KG1 (cell line): ENCODE measurements around the gene PRKCA.

Experiments
- DNase-seq: peaks from one replicate; lab custom pipeline; 2025; lab: John Stamatoyannopoulos, UW

PRKCA gene

DNA sequence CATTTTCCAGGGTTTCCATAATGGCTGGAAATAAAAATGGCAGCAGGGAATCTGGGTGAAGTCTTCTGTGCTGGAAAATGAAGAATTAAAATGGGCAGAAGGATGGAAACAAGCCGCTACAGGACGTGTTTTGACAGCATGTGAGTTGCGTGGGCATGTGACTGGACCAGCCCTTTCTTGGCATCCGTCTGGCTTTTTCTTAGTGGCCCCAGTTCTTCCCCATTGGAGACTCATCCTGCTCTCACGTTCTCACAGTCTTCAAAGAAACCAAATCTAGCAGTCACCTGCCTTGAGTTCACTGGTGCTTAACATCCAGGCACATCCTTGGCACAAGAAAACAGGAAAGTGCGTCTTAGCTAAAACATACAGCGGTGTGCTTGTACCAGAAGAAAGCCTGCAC is 352.4 kb downstream of the PRKCA start:
- no peak for DNase-seq

- DNase-seq, result no peak
These were observed 353.0 kb downstream of the PRKCA start for GRCh38 chr17:66655461-66655860.

DNA sequence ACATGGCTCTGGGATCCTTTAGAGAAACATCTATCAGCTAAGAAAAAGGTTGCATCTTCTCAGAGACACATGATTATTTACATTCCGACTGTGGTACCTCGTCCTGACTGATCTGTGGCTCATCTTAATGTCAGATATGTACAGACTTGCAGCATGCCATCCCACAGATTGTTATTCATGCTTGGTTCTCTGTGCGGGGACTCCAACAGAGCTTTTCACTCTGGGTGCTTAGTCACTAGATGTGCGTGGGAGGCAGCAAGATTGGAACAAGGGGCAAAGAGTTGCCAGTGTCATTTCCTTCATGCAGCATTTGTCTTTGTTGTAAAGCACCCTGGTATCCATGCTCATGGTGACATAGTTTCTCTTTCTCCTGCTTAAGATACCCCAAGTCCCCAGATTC is 353.4 kb downstream of the PRKCA start:
- no peak for DNase-seq

DNA sequence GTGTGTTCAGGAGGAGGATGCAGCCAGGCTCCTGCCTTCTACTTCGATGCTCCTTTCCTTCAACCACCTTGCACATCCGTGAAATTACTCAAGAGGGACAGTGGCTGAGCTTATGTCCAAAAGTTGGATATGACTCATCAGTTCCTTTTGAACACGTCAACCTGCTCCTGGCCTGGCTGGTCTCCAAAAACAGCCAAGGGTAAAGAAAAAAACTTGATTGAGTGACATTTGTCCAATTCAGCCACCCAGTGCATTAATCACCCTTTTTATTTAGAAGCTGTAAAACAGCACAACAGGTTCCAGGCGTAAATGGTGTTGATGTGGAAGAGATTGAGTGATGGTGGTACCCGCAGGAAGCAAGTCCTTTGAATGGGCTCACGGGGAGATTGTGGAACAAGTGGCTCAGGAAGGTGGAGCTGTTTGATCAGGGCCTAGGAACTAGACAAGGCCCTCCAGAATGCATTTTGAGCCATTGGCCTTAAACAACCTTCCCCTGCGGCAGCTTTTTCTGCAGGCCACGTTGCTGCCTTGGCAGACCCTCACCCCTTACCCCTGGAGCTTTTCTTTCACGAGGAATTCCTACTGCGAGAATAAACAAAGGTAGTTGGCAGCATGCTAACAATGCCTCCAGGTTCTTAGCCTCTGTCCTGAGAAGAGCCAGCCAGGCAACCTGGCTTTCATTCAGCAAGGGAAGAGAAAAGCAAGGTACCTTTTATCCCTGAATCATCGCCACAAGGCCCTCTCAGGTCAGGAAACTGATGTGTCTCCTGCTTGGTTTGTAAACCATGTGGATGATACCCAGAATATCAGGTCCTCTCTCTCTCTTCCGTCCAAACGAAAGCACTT is 359.2 kb downstream of the PRKCA start:
- no peak for DNase-seq

- no peak for DNase-seq
These were observed 360.1 kb downstream of the PRKCA start for GRCh38 chr17:66662496-66662895.

DNA sequence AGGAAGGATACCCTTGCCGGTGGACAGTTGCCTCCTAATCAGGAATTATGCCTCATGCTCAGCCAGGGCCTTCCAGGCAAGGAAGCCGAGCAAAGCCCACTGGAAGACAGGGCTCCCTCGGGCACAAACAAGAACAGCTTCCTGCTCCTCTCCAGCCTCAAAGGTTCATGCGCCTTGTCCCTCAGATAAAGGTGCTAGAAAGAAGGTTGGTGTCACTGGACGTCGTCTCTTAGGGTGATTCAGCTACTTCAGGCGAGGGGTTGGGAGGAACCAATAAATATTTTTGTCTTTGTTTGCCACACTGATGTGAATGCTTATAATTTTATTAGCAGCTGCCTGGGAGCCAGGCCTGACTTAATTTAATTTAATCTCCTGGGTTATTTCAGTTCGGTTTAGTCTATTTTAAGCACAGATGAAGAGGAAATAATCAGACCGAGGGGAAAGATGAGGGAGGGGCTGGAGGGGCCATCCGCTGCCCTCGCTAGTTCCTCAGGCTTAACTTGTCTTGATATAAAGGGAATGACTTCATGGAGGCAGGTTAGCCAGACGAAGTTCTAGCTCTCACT is 360.7 kb downstream of the PRKCA start:
- no peak for DNase-seq

DNA sequence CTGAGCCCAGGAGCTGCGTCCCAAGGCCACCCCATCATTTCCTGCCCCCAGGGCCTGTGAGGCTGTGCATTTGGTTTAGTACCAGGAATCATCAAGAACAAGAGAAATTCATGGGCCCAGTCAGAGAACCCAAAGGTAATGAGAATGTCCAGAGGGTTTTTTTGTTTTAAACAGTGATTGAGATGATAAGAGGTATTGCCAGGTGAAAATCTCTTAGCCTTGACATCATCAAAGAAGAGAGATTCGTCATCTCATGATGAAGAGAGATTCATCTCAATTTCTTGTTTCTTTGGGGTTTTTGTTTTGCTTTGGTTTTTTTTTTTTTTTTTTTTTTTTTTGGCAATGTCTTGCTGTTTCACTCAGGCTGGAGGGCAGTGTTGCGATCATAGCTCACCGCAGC is 361.9 kb downstream of the PRKCA start:
- DNase-seq, result no peak

DNA sequence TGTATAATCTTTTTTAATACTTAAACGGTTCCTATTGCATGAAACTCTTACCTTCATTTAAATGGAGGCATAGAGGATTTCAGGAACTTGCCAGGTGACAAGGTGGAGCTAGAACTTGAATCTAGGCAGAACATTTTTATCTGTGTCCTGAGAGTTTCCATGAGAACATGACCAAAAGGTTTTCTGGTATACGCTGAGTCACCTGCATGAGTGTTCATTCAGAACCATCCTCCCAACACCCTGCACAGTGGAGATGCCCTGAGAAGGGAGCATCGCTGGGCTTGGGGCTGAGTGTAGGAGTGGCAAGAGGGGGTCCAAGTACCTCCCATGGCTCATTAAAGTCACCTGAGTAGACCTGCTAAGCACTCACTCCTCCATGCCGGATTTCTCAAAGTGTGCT is 362.8 kb downstream of the PRKCA start:
- DNase-seq, result no peak

DNA sequence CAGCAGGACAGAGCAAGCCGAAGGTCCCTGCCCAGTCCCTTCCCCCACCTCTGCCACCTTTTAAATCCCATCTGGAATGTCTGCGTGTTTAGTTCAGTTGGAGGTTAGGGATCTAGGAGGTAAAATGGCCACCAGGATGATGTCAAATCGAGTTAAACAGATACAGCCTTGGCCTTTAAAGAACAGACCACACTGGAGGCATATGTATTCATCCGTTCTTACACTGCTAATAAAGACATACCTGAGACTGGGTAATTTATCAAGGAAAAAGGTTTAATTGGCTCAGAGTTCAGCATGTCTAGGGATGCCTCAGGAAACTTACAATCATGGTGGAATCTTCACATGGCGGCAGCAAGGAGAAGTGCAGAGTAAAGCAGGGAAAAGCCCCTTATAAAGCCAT is 364.7 kb downstream of the PRKCA start:
- DNase-seq, result no peak

DNA sequence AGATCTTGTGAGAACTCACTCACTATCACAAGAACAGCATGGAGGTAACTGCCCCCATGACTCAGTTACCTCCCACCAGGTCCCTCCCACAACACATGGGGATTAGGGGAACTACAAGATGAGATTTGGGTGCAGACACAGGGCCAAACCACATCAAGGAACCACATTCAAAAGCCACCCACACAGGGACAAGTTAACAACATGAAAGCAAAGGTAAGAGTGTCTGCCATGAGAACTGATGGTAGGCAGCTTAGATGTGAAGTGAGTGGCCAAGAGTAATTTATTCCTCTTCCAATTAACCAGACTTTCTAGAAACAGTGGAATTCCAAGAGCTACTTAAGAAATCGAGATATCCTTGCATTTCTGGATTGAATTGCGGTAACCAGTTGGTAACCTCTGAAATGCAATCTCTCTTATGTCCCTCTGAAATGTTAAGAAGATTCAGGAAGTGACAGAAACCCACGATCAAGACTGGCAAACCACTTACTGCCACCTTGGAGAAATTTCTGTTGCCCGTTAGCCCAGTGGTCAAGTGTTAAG is 365.1 kb downstream of the PRKCA start:
- DNase-seq, result no peak

GRCh38 chr17:66670206-66670605 is 367.8 kb downstream of the PRKCA start:
- DNase-seq, result no peak

DNA sequence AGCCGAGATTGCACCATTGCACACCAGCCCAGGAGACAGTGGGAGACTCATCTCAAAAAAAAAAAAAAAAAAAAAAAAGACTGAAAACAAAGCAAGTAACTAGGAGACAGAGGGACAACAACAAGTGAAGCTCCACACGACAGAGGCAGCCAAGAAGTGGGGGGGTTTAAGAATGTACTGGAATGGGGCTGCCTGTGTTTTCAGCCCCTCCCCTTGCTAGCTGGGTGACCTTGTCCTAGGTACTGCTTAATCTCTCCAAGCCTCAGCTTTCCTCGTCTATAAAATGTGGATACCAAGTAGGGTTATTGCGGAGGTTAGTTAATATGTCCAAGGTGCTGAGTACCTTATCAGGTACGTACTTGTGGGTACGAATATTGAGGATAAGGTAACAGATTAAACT is 368.7 kb downstream of the PRKCA start:
- DNase-seq, result no peak

DNA sequence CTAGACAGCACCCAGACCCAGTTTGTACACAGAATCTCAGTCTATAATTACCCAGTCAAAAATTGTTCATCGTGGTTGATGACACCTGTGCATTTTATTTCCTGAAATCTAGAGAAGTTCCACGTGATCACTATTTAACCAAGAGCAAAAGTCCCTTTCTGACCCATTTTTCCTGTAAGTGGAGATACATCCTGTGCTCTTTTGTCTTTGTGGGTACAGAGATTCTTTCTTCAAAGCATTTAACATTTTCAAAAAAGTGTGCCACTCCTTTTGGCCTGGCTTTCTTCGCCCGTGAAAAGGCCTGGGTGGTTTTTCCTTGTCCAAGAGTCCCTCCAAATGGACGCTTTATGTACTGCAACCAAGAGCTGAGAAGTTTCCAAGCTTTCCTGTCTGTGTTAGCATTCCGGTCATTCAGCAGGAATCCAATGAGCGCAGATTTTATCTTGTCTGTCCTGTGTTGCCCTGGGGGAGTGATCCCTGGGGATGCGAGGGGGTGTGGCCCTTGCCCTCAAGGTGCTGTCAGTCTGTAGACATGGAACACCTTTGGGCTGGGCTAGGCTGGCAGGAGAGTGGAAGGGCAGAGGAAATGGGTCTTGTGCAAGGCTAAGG is 371.4 kb downstream of the PRKCA start:
- DNase-seq, result no peak

- DNase-seq, result no peak
These were observed 373.0 kb downstream of the PRKCA start for GRCh38 chr17:66675273-66675990.

DNA sequence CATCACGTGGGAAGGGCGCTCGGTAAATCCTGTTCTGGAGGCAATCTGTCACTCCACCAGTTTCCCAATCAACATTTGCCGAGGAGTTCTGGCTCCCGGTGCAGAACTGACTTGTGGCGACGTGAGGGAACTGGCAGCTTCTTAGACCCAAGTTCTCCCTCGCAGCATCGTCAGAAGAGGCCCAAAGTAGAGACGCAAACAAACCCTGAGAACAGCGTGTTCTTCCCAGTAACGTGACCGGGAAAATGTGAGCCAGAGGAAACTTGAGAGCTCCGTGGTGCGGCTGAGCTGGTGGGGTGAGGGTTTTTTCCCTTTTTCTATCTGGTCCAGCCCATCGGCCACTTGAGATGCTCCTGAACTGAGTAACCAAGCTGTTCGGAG is 373.6 kb downstream of the PRKCA start:
- no peak for DNase-seq

GRCh38 chr17:66676421-66676820 is 374.0 kb downstream of the PRKCA start:
- DNase-seq, result no peak

GRCh38 chr17:66677201-66677981 is 375.0 kb downstream of the PRKCA start:
- no peak for DNase-seq

DNA sequence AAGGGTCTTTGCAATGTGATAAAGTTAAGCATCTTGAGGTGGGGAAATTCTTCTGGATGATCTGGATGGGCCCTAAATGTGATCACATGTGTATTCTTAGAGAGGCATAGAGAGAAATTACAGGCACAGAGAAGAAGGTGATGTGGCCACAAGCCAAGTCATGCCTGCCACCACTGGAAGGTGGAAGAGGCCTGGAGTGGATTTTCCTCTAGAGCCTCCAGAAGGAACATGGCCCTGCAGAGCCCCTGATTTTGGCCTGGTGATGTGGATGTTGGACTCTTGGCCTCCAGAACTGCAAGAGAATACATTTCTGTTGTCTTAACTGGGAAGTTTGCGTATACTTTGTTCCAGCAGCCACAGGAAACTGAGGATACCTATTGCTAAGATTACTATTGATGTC is 375.6 kb downstream of the PRKCA start:
- no peak for DNase-seq

DNA sequence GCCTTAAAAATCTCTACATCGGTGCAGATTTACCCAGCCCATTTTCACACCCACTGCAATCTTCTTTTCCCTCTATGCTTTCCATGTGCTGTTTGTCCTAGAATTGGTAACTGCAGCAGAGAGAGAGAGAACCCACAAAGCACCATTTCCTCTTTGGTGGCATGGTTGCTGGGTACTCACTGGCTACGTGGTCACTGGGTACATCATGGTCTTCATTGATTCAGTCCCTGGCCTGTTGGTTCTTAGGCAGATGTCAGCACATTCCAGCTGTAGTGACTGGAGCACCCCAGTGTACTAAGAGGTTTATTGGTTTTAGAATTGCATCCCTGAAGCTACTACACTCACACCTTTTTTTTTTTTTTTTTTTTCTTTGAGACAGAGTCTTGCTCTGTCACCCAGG is 376.4 kb downstream of the PRKCA start:
- no peak for DNase-seq

GRCh38 chr17:66679631-66680517 is 377.5 kb downstream of the PRKCA start:
- no peak for DNase-seq

DNA sequence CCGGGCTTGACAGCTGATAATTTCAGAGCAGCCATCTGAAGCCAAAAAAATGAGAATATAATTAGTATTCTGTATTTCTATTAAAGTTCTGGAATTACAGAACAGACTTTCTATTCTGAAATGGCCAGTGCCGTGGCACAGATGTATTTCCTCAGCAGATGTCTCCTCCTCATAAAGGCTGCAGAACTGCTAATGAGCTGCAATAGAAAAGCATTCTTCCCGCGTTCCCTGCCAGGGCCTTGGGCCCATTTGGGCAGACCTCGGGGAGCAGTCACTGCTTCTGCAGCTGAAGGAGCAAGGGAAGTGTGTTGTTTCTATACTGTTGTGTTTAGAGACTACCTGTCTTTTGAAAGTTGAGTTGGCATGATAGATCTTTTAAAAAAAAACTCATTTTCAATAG is 379.9 kb downstream of the PRKCA start:
- DNase-seq, result no peak
